OCI-LY3 (cell line): ENCODE results near the gene CAMK2B.

ENCODE experiments used
- H2AFZ ChIP-seq: fragments of 200-600, 300-600 bp; shearing (Covaris generic); 2 replicates; pipeline ENCODE4 v1.6.0; 2014; ENCODE audit warnings: antibody characterized with exemption, low read depth, low read length
- H3K27ac ChIP-seq: fragments of 200-600, 300-600 bp; sonication (generic); 2 replicates; pipeline ENCODE4 v1.5.1; 2014; ENCODE audit warnings: mild to moderate bottlenecking, low read length, moderate library complexity, mixed read lengths
- H3K27me3 ChIP-seq: fragments of 200-600, 300-600 bp; sonication (generic); 2 replicates; pipeline ENCODE4 v1.6.1; 2014; ENCODE audit warnings: low read depth, low read length, mixed read lengths
- H3K36me3 ChIP-seq: fragments of 200-600, 300-600 bp; sonication (generic); replicated peaks from 2 replicates; pipeline ENCODE3; 2014; ENCODE audit warnings: low read depth, low read length, mixed read lengths
- H3K4me1 ChIP-seq: fragments of 300-600, 200-600 bp; sonication (generic); 2 replicates; pipeline ENCODE4 v1.6.1; 2014; ENCODE audit warnings: low read length, mixed read lengths
- H3K4me2 ChIP-seq: fragments of 200-600, 300-600 bp; sonication (generic); 2 replicates; pipeline ENCODE4 v1.6.1; 2014; ENCODE audit warnings: low read length, mixed read lengths
- H3K4me3 ChIP-seq: fragments of 300-600, 200-600 bp; sonication (generic); 2 replicates; pipeline ENCODE4 v1.5.1; 2014; ENCODE audit warnings: antibody characterized with exemption, mild to moderate bottlenecking, low read length, moderate library complexity
- H3K79me2 ChIP-seq: fragments of 300-600, 200-600 bp; shearing (Covaris generic); 2 replicates; pipeline ENCODE4 v1.6.1; 2014; ENCODE audit warnings: mild to moderate bottlenecking, low read length, mixed read lengths
- H3K9ac ChIP-seq: fragments of 300-600, 200-600 bp; shearing (Covaris generic); 2 replicates; pipeline ENCODE4 v1.6.0; 2014; ENCODE audit warnings: mild to moderate bottlenecking, low read length, moderate library complexity
- H3K9me3 ChIP-seq: fragments of 200-600, 300-600 bp; shearing (Covaris generic); 2 replicates; pipeline ENCODE4 v1.6.1; 2014; ENCODE audit warnings: low read length, mixed read lengths; ENCODE audit not compliant: insufficient read depth
- H4K20me1 ChIP-seq: fragments of 200-600, 300-600 bp; sonication (generic); 2 replicates; pipeline ENCODE4 v1.6.1; 2016; ENCODE audit warnings: low read length, mixed read lengths; ENCODE audit not compliant: insufficient read depth
- CTCF ChIP-seq: fragments of 200-600, 300-600 bp; sonication (generic); IDR thresholded peaks from 2 replicates; pipeline ENCODE4 v1.5.1; 2014; ENCODE audit warnings: antibody characterized with exemption, low read length, low read depth
- EZH2phosphoT487 ChIP-seq: fragments of 200-600 bp; shearing (Covaris generic); IDR thresholded peaks from 2 replicates; pipeline ENCODE4 v1.6.1; 2018; ENCODE audit warnings: antibody characterized with exemption, mixed run types, low read depth

Gene CAMK2B

GRCh38 chr7:44263326-44264082 lies 61.9 kb downstream of the CAMK2B start:
- Histone ChIP-seq H3K27ac (no peak overlapping the region), H3K36me3 (no peaks in the 10 kb centered on the region), H2AFZ (no peak overlapping the region), H3K4me1 (peaks cover 17% of the 10 kb centered on the region), H3K4me2 (no peak overlapping the region), H4K20me1 (no peaks in the 10 kb centered on the region), H3K9ac (no peak overlapping the region), H3K9me3 (no peaks in the 10 kb centered on the region), H3K4me3 (no peak overlapping the region), H3K27me3 (peaks cover 11% of the 10 kb centered on the region), H3K79me2 (no peaks in the 10 kb centered on the region)
- TF ChIP-seq CTCF (no peak), EZH2phosphoT487 (no peak)

DNA sequence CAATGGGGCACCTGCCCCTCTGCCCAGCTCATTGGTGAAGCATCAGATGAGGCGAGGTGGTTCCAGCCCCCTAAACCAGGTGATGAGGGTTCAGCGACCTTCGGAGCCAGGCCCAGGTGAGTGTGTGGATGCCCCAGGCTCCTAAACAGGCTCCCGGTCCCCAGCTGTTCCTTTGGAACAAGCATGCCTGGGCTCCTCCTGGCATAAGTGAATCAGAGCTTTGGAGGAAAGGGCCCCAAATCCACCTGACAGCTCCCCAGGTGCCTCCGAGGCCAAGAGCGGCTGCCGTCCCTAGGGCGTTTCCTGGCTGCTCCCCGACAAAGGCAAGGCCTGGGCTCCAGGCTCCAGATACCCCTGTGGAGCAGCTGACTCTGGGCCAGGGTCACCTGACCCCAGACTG lies 63.4 kb downstream of the CAMK2B start:
- Histone ChIP-seq H3K4me2 (no peak overlapping the region), H3K36me3 (no peaks in the 10 kb centered on the region), H3K27me3 (0 out of 2 replicates have a peak, but pooled peaks cover 3% of the 10 kb centered on the region), H4K20me1 (no peaks in the 10 kb centered on the region), H3K79me2 (no peaks in the 10 kb centered on the region), H3K4me3 (no peak overlapping the region), H3K9me3 (no peaks in the 10 kb centered on the region), H2AFZ (no peak overlapping the region), H3K4me1 (peaks cover 31% of the 10 kb centered on the region), H3K9ac (no peak overlapping the region), H3K27ac (no peak overlapping the region)
- TF ChIP-seq EZH2phosphoT487 (no peak), CTCF (no peak)

DNA sequence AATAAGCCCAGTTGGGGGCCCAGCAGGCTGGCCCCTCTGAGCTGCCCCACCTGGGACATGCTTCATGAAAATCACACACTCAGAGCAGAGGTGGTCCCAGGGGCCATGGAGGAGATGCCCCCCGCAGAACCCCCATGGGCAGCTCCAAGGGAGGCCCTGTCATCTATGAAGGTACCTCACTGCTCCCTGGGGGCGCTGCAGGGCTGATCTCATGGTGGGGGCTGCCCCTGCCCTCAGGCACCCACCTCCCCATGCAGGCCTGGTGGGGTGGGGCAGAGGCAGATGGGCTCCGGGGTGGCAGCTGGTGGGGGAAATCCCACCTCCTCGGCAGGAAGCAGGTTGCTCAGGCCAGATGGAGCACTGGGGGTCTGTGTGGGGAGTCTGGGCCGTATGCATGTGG lies 64.2 kb downstream of the CAMK2B start:
- no peak overlapping the region for H2AFZ ChIP-seq
- H3K4me2 ChIP-seq = peak overlapping the region; percentile 42
- TF ChIP-seq CTCF (peak; percentile 37), EZH2phosphoT487 (no peak)
- H3K36me3 ChIP-seq = no peaks in the 10 kb centered on the region
- H3K9ac ChIP-seq = peak overlapping the region; percentile 32; the same call in 1 of the 2 replicates
- H3K4me3 ChIP-seq = no peak overlapping the region
- peaks cover 31% of the 10 kb centered on the region for H3K4me1 ChIP-seq
- no peak overlapping the region for H3K27ac ChIP-seq
- no peaks in the 10 kb centered on the region for H3K27me3 ChIP-seq
- no peaks in the 10 kb centered on the region for H3K9me3 ChIP-seq
- no peaks in the 10 kb centered on the region for H4K20me1 ChIP-seq
- no peaks in the 10 kb centered on the region for H3K79me2 ChIP-seq

- Histone ChIP-seq H3K9me3 (no peaks in the 10 kb centered on the region), H3K4me1 (peaks cover 31% of the 10 kb centered on the region), H3K9ac (no peak overlapping the region), H3K27ac (no peak overlapping the region), H3K4me2 (no peak overlapping the region), H4K20me1 (no peaks in the 10 kb centered on the region), H3K4me3 (no peak overlapping the region), H2AFZ (no peak overlapping the region), H3K27me3 (no peaks in the 10 kb centered on the region), H3K36me3 (no peaks in the 10 kb centered on the region), H3K79me2 (no peaks in the 10 kb centered on the region)
- TF ChIP-seq CTCF = no peak
- no peak for TF ChIP-seq EZH2phosphoT487
These were observed 65.6 kb downstream of the CAMK2B start for GRCh38 chr7:44259547-44260457.
